ENCODE data around the gene SF3A1.

Gene SF3A1

DNA sequence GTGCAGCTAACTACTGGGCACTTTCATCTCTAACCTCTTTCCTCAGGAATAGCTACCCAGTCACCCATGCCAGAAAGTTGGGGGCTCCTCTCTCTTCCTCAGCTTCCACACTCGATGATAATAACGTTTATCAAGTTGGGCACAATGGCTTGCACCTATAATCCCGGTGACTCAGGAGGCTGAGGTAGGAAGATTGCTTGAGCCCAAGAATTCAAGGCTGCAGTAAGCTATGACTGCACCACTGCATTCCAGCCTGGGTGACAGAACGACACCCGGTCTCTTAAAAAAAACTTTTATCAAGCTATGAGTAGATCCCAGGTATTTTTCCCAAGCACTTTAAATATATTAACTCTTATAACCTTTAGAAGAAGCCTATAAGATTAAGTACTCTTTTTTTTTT, 2.0 kb downstream of the SF3A1 start:
- H3K79me1 ChIP-seq (ENCODE audit: low read depth, low read length) = peaks cover 11% of the 10 kb centered on the region
- H3K27me3 ChIP-seq (ENCODE audit: control insufficient read depth in 3 of 3, insufficient read depth in 3 of 3, low read depth in 1 of 3, low read length in 3 of 3) = no peaks in the 10 kb centered on the region
- peaks cover 6 to 11% of the 10 kb centered on the region in 2 donors for H3K4me1 ChIP-seq (ENCODE audit: control insufficient read depth in 2 of 2, insufficient read depth in 1 of 2, low read depth in 1 of 2, low read length in 2 of 2)
- peaks cover 24 to 51% of the 10 kb centered on the region in 2 donors for H3K36me3 ChIP-seq (replicated peaks in 1 of 2; ENCODE audit: control insufficient read depth in 2 of 2, insufficient read depth in 2 of 2, low read length in 2 of 2)
- no peak overlapping the region for H3K14ac ChIP-seq (ENCODE audit: low read length)
- H3K4me2 ChIP-seq (ENCODE audit: insufficient read depth, low read length, poor library complexity, severe bottlenecking) = no peak overlapping the region
- H2AK5ac ChIP-seq (ENCODE audit: low read depth, low read length) = no peak overlapping the region
- no peak overlapping the region for H3K27ac ChIP-seq (replicated peaks; ENCODE audit: low read length)
- H2BK5ac ChIP-seq (ENCODE audit: low read length) = no peak overlapping the region
- H3K4me3 ChIP-seq (ENCODE audit: low read length in 2 of 2) = no peak overlapping the region
- H3K9me3 ChIP-seq (replicated peaks in 1 of 2; ENCODE audit: control insufficient read depth in 2 of 2, insufficient read depth in 1 of 2, low read depth in 1 of 2, low read length in 2 of 2) = no peaks in the 10 kb centered on the region
- H3K9ac ChIP-seq (ENCODE audit: low read depth, low read length, poor library complexity) = no peak overlapping the region
- no peak overlapping the region for H3K23ac ChIP-seq (ENCODE audit: low read depth, low read length, poor library complexity)
- no peak overlapping the region for H2BK120ac ChIP-seq (ENCODE audit: low read depth, low read length)
- H2AFZ ChIP-seq (ENCODE audit: low read length) = no peak overlapping the region
- no peak for DNase-seq (ENCODE audit: low spot score)
- H2BK12ac ChIP-seq (ENCODE audit: low read length) = no peak overlapping the region
- WGBS, 2 donors (ENCODE audit: extremely low coverage in 2 of 2, insufficient read length in 2 of 2, insufficient replicate concordance in 1 of 2) = no CpG with 5 or more reads among the region's 5 CpGs
- H3K4ac ChIP-seq (ENCODE audit: low read length) = no peak overlapping the region
- no peak overlapping the region for H2BK15ac ChIP-seq (ENCODE audit: low read length)
- H3K18ac ChIP-seq (ENCODE audit: low read length) = no peak overlapping the region
- no peak overlapping the region for H4K91ac ChIP-seq (ENCODE audit: low read depth, low read length, poor library complexity)
- H4K8ac ChIP-seq (ENCODE audit: low read depth, low read length) = no peak overlapping the region

- Histone ChIP-seq H3K27me3 (ENCODE audit: control insufficient read depth in 3 of 3, insufficient read depth in 3 of 3, low read depth in 1 of 3, low read length in 3 of 3) (no peaks in the 10 kb centered on the region), H3K27ac (replicated peaks; ENCODE audit: low read length) (no peak overlapping the region), H3K14ac (ENCODE audit: low read length) (no peak overlapping the region), H3K79me1 (ENCODE audit: low read depth, low read length) (peaks cover 12% of the 10 kb centered on the region), H2BK5ac (ENCODE audit: low read length) (no peak overlapping the region), H3K4ac (ENCODE audit: low read length) (no peak overlapping the region), H3K23ac (ENCODE audit: low read depth, low read length, poor library complexity) (no peak overlapping the region), H4K91ac (ENCODE audit: low read depth, low read length, poor library complexity) (no peak overlapping the region), H2BK12ac (ENCODE audit: low read length) (no peak overlapping the region), H3K18ac (ENCODE audit: low read length) (no peak overlapping the region), H3K4me1 (ENCODE audit: control insufficient read depth in 2 of 2, insufficient read depth in 1 of 2, low read depth in 1 of 2, low read length in 2 of 2) (peaks cover 6 to 8% of the 10 kb centered on the region in 2 donors), H3K36me3 (replicated peaks in 1 of 2; ENCODE audit: control insufficient read depth in 2 of 2, insufficient read depth in 2 of 2, low read length in 2 of 2) (peaks cover 38 to 84% of the 10 kb centered on the region in 2 donors), H2BK15ac (ENCODE audit: low read length) (no peak overlapping the region), H3K9ac (ENCODE audit: low read depth, low read length, poor library complexity) (no peak overlapping the region), H3K4me3 (ENCODE audit: low read length in 2 of 2) (no peak overlapping the region), H2AFZ (ENCODE audit: low read length) (no peak overlapping the region), H2AK5ac (ENCODE audit: low read depth, low read length) (no peak overlapping the region), H3K4me2 (ENCODE audit: insufficient read depth, low read length, poor library complexity, severe bottlenecking) (no peak overlapping the region), H2BK120ac (ENCODE audit: low read depth, low read length) (no peak overlapping the region), H3K9me3 (replicated peaks in 1 of 2; ENCODE audit: control insufficient read depth in 2 of 2, insufficient read depth in 1 of 2, low read depth in 1 of 2, low read length in 2 of 2) (no peaks in the 10 kb centered on the region), H4K8ac (ENCODE audit: low read depth, low read length) (no peak overlapping the region)
- no peak for DNase-seq (ENCODE audit: low spot score)
- no CpG with 5 or more reads among the region's 3 CpGs for WGBS, 2 donors (ENCODE audit: extremely low coverage in 2 of 2, insufficient read length in 2 of 2, insufficient replicate concordance in 1 of 2)
These were observed 5.5 kb downstream of the SF3A1 start for GRCh38 chr22:30351226-30351625.

DNA sequence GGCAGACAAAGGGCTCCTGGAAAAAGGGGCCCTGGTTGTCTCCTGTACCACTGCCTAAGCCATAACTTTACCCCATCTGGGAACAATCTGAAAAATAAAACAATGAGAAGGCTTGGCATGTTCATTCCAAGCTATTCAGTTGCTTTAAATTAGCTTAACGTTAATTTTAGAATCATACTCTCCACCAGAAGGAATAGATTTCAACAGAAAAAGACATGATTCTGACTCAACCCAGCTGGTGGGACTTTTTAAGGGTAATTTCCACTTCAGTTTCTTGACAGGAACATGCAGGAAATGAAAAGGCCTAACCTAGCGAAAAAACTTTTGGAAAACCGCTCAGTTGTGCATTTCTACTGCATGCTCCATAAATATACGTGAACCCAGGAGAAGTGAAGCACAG, 7.9 kb downstream of the SF3A1 start:
- Histone ChIP-seq H3K4me1 (ENCODE audit: control insufficient read depth in 2 of 2, insufficient read depth in 1 of 2, low read depth in 1 of 2, low read length in 2 of 2) (no peaks in the 10 kb centered on the region), H3K9ac (ENCODE audit: low read depth, low read length, poor library complexity) (no peak overlapping the region), H2BK5ac (ENCODE audit: low read length) (no peak overlapping the region), H2BK15ac (ENCODE audit: low read length) (no peak overlapping the region), H3K4ac (ENCODE audit: low read length) (no peak overlapping the region), H3K9me3 (replicated peaks in 1 of 2; ENCODE audit: control insufficient read depth in 2 of 2, insufficient read depth in 1 of 2, low read depth in 1 of 2, low read length in 2 of 2) (no peaks in the 10 kb centered on the region), H3K4me3 (ENCODE audit: low read length in 2 of 2) (no peak overlapping the region), H4K91ac (ENCODE audit: low read depth, low read length, poor library complexity) (no peak overlapping the region), H4K8ac (ENCODE audit: low read depth, low read length) (no peak overlapping the region), H3K27me3 (ENCODE audit: control insufficient read depth in 3 of 3, insufficient read depth in 3 of 3, low read depth in 1 of 3, low read length in 3 of 3) (no peaks in the 10 kb centered on the region), H2AFZ (ENCODE audit: low read length) (no peak overlapping the region), H3K23ac (ENCODE audit: low read depth, low read length, poor library complexity) (no peak overlapping the region), H3K79me1 (ENCODE audit: low read depth, low read length) (peaks cover 4% of the 10 kb centered on the region), H2BK12ac (ENCODE audit: low read length) (no peak overlapping the region), H3K27ac (replicated peaks; ENCODE audit: low read length) (no peak overlapping the region), H3K4me2 (ENCODE audit: insufficient read depth, low read length, poor library complexity, severe bottlenecking) (no peak overlapping the region), H3K36me3 (replicated peaks in 1 of 2; ENCODE audit: control insufficient read depth in 2 of 2, insufficient read depth in 2 of 2, low read length in 2 of 2) (peaks cover 57 to 96% of the 10 kb centered on the region in 2 donors), H3K18ac (ENCODE audit: low read length) (no peak overlapping the region), H2AK5ac (ENCODE audit: low read depth, low read length) (no peak overlapping the region), H3K14ac (ENCODE audit: low read length) (no peak overlapping the region), H2BK120ac (ENCODE audit: low read depth, low read length) (no peak overlapping the region)
- DNase-seq (ENCODE audit: low spot score) = no peak
- no CpG with 5 or more reads among the region's 4 CpGs for whole genome bisulfite sequencing, 2 donors (ENCODE audit: extremely low coverage in 2 of 2, insufficient read length in 2 of 2, insufficient replicate concordance in 1 of 2)

DNA sequence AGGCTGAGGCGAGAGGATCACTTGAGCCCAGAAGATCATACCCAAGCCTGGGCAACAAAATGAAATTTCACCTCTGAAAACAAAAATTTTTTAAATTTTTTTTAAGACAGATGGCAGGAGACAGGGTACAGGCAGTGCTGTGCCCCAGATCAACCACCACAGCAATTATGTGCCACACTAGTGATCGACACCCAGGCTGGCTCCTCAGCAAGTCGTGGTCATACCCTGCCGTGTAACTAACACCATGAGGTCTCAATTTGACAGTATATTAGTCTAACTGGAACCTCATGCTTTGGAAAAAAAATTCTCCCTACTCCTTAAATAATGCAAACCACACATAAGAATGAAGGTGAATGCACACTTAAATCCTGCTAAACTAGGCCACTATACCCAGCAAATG, 8.3 kb downstream of the SF3A1 start:
- Histone ChIP-seq H3K9ac (ENCODE audit: low read depth, low read length, poor library complexity) (no peak overlapping the region), H4K8ac (ENCODE audit: low read depth, low read length) (no peak overlapping the region), H3K4me3 (ENCODE audit: low read length in 2 of 2) (no peak overlapping the region), H3K4me2 (ENCODE audit: insufficient read depth, low read length, poor library complexity, severe bottlenecking) (no peak overlapping the region), H3K4ac (ENCODE audit: low read length) (no peak overlapping the region), H3K27me3 (ENCODE audit: control insufficient read depth in 3 of 3, insufficient read depth in 3 of 3, low read depth in 1 of 3, low read length in 3 of 3) (no peaks in the 10 kb centered on the region), H2AK5ac (ENCODE audit: low read depth, low read length) (no peak overlapping the region), H2BK120ac (ENCODE audit: low read depth, low read length) (no peak overlapping the region), H2BK5ac (ENCODE audit: low read length) (no peak overlapping the region), H3K9me3 (replicated peaks in 1 of 2; ENCODE audit: control insufficient read depth in 2 of 2, insufficient read depth in 1 of 2, low read depth in 1 of 2, low read length in 2 of 2) (no peaks in the 10 kb centered on the region), H3K18ac (ENCODE audit: low read length) (no peak overlapping the region), H3K36me3 (replicated peaks in 1 of 2; ENCODE audit: control insufficient read depth in 2 of 2, insufficient read depth in 2 of 2, low read length in 2 of 2) (peaks cover 58 to 97% of the 10 kb centered on the region in 2 donors), H3K4me1 (ENCODE audit: control insufficient read depth in 2 of 2, insufficient read depth in 1 of 2, low read depth in 1 of 2, low read length in 2 of 2) (no peaks in the 10 kb centered on the region), H2BK12ac (ENCODE audit: low read length) (no peak overlapping the region), H4K91ac (ENCODE audit: low read depth, low read length, poor library complexity) (no peak overlapping the region), H3K27ac (replicated peaks; ENCODE audit: low read length) (no peak overlapping the region), H3K79me1 (ENCODE audit: low read depth, low read length) (peaks cover 4% of the 10 kb centered on the region), H3K23ac (ENCODE audit: low read depth, low read length, poor library complexity) (no peak overlapping the region), H2BK15ac (ENCODE audit: low read length) (no peak overlapping the region), H3K14ac (ENCODE audit: low read length) (no peak overlapping the region), H2AFZ (ENCODE audit: low read length) (no peak overlapping the region)
- DNase-seq (ENCODE audit: low spot score) = no peak
- WGBS, 2 donors (ENCODE audit: extremely low coverage in 2 of 2, insufficient read length in 2 of 2, insufficient replicate concordance in 1 of 2) = no CpG with 5 or more reads among the region's 4 CpGs

Measured in neuronal stem cell (in vitro differentiated cells).